GM19239 (cell line): ENCODE measurements around the gene FOXN3.
"Not testable (repeated sequence)": the region's sequence is repeated elsewhere in the genome, so short reads cannot be mapped to it uniquely, and the experiment has no call there.

Source experiments
- DNase-seq: peaks from one replicate; pipeline ENCODE4 v3.0.0; 2011; ENCODE audit warnings: low spot score; ENCODE audit not compliant: insufficient read length
- FAIRE-seq: peaks from 2 replicates; lab custom pipeline; 2011; peaks lifted over from hg19 to GRCh38; lab: Jason Lieb, UNC

The FOXN3 gene

GRCh38 chr14:89215531-89215930 lies 201.5 kb downstream of the FOXN3 start:
- FAIRE-seq, result no peak
- no peak for DNase-seq

DNA sequence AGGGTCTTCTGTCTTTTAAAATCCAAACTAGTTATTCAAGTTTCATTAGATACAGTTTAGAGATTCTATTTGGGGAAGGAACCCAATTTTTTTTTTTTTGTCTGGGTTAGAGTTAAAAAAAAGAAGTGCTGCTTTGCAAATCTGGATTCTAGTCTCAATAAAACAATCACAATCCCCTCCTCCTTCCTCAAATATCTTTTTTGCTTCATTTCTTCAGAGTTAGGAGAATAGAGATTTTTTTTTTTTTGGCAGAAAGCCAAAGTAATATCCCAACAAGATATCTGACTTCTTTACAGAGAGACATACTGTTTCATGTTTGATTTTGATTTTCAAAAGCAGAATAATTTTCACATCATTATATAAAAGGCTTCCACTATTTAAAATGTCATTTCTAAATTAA lies 201.9 kb downstream of the FOXN3 start:
- no peak for FAIRE-seq
- DNase-seq, result no peak

DNA sequence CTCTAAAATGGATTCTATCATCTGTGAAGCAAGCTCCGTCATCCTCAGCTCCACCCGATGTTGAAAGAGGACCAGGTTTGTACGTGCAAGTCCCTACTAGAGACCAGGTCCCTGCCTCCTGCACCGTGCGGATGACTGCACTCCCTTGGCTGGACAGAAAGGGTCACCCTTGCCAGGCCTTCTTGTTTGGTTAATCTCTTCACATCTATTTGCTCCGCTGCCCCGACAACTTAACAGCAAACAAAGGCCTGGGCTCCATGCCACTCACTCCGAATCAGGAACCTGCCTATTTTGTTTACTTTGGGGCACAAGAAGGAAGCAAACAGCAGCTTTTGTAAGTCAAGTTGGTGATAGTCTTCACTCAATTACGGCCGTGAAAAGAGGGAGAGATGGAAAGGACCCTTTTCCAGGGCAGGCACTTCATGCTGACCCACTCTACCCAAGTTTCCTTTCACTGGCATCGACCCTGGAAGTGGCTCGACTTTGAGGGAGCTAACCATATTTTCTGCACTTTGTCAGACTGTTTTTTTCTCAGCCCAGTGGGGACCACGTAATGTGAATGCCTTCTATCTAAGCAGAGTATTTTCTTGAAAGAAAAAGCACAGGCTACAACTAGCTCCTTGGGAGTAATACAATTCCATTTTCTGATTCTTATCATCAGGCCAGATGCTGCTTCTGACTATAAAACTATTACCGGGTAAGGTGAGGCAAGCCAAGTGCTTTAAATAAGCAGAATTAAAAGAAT lies 202.6 kb downstream of the FOXN3 start:
- no peak for DNase-seq
- no peak for FAIRE-seq

GRCh38 chr14:89212386-89213235 lies 204.4 kb downstream of the FOXN3 start:
- DNase-seq (no peak), FAIRE-seq (no peak)

GRCh38 chr14:89209558-89209957 lies 207.5 kb downstream of the FOXN3 start:
- FAIRE-seq (no peak), DNase-seq (no peak)

- no peak for DNase-seq
- FAIRE-seq, result no peak
Observed at GRCh38 chr14:89207925-89208328, 209.1 kb downstream of the FOXN3 start.

DNA sequence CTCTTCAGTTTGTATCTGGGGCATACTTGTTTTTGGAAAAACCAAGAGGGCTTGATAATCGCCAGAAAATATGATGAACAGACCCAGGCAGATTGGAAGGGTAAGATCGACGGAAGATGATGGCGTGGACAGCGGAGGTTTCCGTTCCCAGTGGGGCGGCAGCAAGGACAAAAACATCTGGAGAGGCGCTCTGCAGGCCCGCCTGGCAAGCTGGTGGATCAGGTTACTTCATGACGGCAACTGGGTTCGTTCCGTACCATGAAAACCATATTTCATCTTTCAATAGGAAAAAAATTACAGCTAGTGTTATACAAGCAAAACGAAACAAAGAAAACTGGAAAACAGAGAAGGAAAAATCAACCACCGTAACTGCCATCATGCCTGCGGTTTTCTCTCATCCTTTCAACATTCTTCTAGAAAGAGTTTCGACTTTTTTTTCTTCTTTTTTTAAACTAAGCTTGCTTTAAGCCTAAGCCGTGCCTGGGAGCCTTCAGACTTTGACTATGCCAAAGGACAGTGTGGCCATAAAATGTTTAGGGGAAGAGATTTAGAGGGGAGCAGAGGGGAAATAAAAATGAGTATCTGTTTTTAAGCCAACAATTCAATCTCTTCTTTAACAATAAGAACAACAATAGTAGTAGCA lies 210.5 kb downstream of the FOXN3 start:
- no peak for FAIRE-seq
- no peak for DNase-seq

- FAIRE-seq (no peak), DNase-seq (no peak)
Observed at GRCh38 chr14:89205137-89205740, 211.8 kb downstream of the FOXN3 start.

DNA sequence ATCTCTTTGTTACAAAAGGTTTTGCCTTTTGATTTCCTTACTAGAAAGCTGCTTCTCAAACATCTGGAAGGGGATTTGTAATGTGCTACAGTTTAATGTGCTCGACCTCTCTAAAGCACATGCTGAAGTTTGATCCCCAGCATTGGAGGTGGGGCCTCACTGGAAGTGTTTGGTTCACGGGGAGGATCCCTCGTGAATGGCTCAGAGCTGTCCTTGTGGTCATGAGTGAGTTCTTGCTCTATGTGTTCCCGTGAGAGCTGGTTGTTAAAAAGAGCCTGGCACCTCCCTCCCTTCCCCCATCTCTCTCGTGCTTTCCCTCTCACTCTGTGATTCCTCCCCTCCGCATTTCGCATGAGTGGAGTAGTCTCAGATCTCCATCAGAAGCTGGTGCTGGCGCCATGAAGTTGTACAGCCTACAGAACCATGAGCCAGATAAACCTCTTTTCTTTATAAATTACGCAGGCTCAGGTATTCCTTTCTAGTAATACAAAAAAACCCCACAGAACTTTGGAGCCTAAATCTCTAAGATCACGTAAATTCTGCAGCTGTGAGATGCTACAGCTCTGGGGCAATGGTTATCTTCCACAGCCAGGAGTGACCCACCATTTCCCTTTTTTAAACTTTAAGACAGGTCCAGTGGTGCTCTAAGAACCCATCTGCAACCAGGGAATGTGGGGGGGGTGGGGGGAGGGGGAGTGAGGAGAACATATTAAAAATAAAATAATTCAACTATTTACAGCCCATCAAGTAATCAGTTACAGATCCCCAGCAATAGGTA lies 214.4 kb downstream of the FOXN3 start:
- DNase-seq (no peak), FAIRE-seq (no peak)

- no peak for DNase-seq
- no peak for FAIRE-seq
Observed at GRCh38 chr14:89201645-89202044, 215.4 kb downstream of the FOXN3 start.

- FAIRE-seq, result not testable (repeated sequence)
Observed at GRCh38 chr14:89199357-89199756, 217.7 kb downstream of the FOXN3 start.

GRCh38 chr14:89198544-89199329 lies 218.3 kb downstream of the FOXN3 start:
- no peak for DNase-seq

More at GRCh38 chr14:89199357-89199756, 217.7 kb downstream of the FOXN3 start:
- DNase-seq, result not testable (repeated sequence)

DNA sequence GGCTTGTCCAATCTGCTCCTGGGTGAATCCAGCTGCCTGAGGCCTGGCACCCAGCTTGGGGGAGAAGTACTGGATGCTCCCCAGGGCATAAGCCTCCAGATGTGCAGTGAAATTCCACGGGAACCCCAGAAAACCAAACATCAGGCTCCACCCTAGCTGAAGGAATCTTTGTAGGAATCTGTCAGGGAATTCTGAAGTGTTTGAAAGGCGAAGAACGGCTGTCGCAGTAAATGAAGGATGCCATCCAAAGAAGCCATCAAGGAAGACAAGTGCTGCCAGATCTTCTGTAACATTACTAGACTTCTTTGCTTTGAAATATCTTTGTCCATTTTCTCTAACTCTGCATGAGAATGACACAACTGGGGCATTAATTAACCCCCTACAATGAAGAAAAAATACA lies 219.4 kb downstream of the FOXN3 start:
- DNase-seq (no peak), FAIRE-seq (no peak)

More at GRCh38 chr14:89198544-89199329, 218.3 kb downstream of the FOXN3 start:
- FAIRE-seq, result no peak

DNA sequence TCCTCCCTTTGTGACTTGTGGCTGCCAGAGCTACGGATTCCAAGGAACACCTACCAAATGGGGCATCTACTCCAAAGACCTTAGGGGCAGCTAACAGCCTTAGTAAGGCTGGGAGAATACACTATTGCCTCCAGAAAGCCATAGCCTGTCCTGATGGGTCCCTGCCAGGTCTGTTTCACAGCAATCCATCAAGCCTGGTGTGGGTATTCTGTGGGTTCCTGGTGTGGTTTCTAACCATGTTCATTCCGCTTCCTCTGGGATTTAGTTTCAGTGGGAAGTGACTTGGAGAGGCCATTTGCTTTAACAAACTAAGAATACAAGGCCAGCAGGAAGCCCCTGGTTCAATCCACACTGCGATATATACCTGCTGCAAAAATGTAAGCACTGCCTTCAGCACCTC lies 220.5 kb downstream of the FOXN3 start:
- FAIRE-seq (no peak), DNase-seq (no peak)

DNA sequence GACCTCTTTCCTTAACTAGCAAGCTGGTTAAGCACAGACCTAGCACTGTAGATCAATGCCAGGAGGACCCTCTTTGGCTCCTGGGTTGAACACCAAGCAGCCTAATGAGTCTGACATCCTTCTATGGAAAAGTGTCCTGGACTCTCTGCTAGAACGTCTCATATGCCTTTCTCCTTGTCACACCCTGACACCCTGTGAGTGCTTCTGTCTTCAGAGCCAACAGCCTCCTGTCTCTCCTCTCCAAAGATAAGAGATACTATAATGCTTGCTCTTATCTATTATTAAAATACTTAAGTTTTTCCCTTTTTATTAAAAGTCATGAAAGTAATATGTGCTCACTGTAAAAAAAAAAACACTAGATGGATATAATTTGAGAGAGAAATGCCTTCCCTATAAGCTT lies 222.7 kb downstream of the FOXN3 start:
- FAIRE-seq, result no peak
- no peak for DNase-seq

GRCh38 chr14:89190765-89191513 lies 226.1 kb downstream of the FOXN3 start:
- FAIRE-seq (no peak), DNase-seq (no peak)

GRCh38 chr14:89188492-89188891 lies 228.5 kb downstream of the FOXN3 start:
- FAIRE-seq (no peak), DNase-seq (no peak)

DNA sequence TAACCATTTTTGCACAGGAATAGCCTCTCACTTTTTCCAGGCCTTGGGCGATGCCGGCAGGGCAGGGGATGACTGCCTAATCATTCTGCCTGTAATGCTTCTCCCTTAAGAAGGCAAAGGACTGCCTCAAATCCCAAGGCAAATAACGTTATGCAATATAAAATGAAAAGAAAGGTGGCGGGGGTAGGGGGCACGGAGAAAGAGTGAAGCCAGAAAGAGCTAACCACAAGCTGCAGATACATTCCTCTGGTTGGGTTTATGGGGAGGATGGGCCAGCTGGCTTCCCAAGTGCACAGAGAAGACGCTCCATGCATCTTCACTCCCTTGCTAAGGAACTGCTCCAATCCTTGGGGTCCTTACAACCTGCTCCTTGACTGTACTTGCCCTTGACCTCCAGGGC lies 229.5 kb downstream of the FOXN3 start:
- FAIRE-seq (no peak), DNase-seq (no peak)
